ENCODE data around the gene TNFRSF14.
A peak's percentile ranks its signal among the peaks of the same experiment; 100 is the strongest.

TNFRSF14 gene

DNA sequence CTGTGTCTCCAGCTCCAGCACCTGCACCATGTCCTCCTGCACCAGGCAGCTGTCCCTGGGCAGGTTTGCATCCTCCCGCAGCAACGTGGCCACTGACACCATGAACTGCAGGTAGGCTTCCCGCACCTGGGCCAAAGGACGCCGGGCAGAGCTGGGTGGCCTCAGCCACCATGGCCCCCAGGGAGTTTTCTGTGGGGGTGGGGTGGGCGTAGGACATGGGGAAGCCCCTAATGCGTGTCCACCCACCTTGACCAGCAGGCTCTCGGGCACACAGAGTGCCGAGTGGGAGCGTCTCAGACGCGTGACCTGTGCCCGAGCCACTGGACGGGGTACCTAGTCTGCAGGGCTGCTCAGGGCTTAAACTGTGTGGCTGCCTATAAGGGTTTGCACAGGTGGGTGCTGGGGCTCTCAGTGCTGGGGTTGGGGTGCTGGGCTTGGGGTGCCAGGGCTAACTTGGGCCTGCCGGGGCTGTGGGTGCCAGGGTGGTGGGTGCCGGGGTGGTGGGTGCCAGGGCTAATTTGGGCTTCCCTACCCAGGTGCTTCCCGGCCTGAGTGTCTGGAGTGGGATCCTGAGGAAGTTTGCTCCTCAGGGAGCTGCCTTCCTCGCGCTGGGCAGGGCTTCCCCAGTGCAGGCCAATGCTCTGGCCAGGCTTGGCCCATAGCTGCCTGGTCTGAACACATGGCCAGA is 48.1 kb downstream of the TNFRSF14 start:
- H3K36me3 ChIP-seq (replicated peaks in 1 of 2; ENCODE audit: control insufficient read depth in 2 of 2, insufficient read depth in 2 of 2, low read length in 2 of 2): no peaks in the 10 kb centered on the region
- no peak overlapping the region for H3K9ac ChIP-seq (ENCODE audit: low read depth, low read length, poor library complexity)
- no peak overlapping the region for H3K27ac ChIP-seq (replicated peaks; ENCODE audit: low read length)
- H4K8ac ChIP-seq (ENCODE audit: low read depth, low read length): no peak overlapping the region
- no CpG with 5 or more reads among the region's 19 CpGs for WGBS, 2 donors (ENCODE audit: extremely low coverage in 2 of 2, insufficient read length in 2 of 2, insufficient replicate concordance in 1 of 2)
- H2BK15ac ChIP-seq (ENCODE audit: low read length): peak overlapping the region; percentile 55
- peaks cover 0 to 43% (median 2%) of the 10 kb centered on the region in 3 experiments for H3K27me3 ChIP-seq (ENCODE audit: control insufficient read depth in 3 of 3, insufficient read depth in 3 of 3, low read depth in 1 of 3, low read length in 3 of 3)
- H3K4me1 ChIP-seq (ENCODE audit: control insufficient read depth in 2 of 2, insufficient read depth in 1 of 2, low read depth in 1 of 2, low read length in 2 of 2): peaks cover 0 to 2% of the 10 kb centered on the region in 2 donors
- no peaks in the 10 kb centered on the region for H3K9me3 ChIP-seq (replicated peaks in 1 of 2; ENCODE audit: control insufficient read depth in 2 of 2, insufficient read depth in 1 of 2, low read depth in 1 of 2, low read length in 2 of 2)
- H4K91ac ChIP-seq (ENCODE audit: low read depth, low read length, poor library complexity): no peak overlapping the region
- H3K4me3 ChIP-seq (ENCODE audit: low read length in 2 of 2): no peak overlapping the region
- no peak overlapping the region for H2BK12ac ChIP-seq (ENCODE audit: low read length)
- peak overlapping the region; percentile 38 for H3K14ac ChIP-seq (ENCODE audit: low read length)
- H2AK5ac ChIP-seq (ENCODE audit: low read depth, low read length): peak overlapping the region; percentile 46
- H3K79me1 ChIP-seq (ENCODE audit: low read depth, low read length): no peaks in the 10 kb centered on the region
- no peak overlapping the region for H3K4ac ChIP-seq (ENCODE audit: low read length)
- peak overlapping the region; percentile 66 for H2BK5ac ChIP-seq (ENCODE audit: low read length)
- no peak overlapping the region for H2AFZ ChIP-seq (ENCODE audit: low read length)
- peak overlapping the region; percentile 11 for H3K4me2 ChIP-seq (ENCODE audit: insufficient read depth, low read length, poor library complexity, severe bottlenecking)
- no peak for DNase-seq (ENCODE audit: low spot score)
- peak overlapping the region; percentile 80 for H3K18ac ChIP-seq (ENCODE audit: low read length)
- peak overlapping the region; percentile 47 for H2BK120ac ChIP-seq (ENCODE audit: low read depth, low read length)
- no peak overlapping the region for H3K23ac ChIP-seq (ENCODE audit: low read depth, low read length, poor library complexity)

GRCh38 chr1:2604844-2605508 is 48.8 kb downstream of the TNFRSF14 start:
- Histone ChIP-seq H3K4me3 (ENCODE audit: low read length in 2 of 2) (no peak overlapping the region), H3K18ac (ENCODE audit: low read length) (peak overlapping the region; percentile 71), H3K23ac (ENCODE audit: low read depth, low read length, poor library complexity) (peak overlapping the region; percentile 65), H4K8ac (ENCODE audit: low read depth, low read length) (no peak overlapping the region), H3K14ac (ENCODE audit: low read length) (peak overlapping the region; percentile 82), H2BK15ac (ENCODE audit: low read length) (peak overlapping the region; percentile 55), H3K4ac (ENCODE audit: low read length) (peak overlapping the region; percentile 76), H3K27me3 (ENCODE audit: control insufficient read depth in 3 of 3, insufficient read depth in 3 of 3, low read depth in 1 of 3, low read length in 3 of 3) (peaks cover 0 to 48% (median 4%) of the 10 kb centered on the region in 3 experiments), H3K9ac (ENCODE audit: low read depth, low read length, poor library complexity) (no peak overlapping the region), H4K91ac (ENCODE audit: low read depth, low read length, poor library complexity) (no peak overlapping the region), H3K4me2 (ENCODE audit: insufficient read depth, low read length, poor library complexity, severe bottlenecking) (no peak overlapping the region), H2AFZ (ENCODE audit: low read length) (no peak overlapping the region), H3K27ac (replicated peaks; ENCODE audit: low read length) (no peak overlapping the region), H3K4me1 (ENCODE audit: control insufficient read depth in 2 of 2, insufficient read depth in 1 of 2, low read depth in 1 of 2, low read length in 2 of 2) (peaks cover 0 to 2% of the 10 kb centered on the region in 2 donors), H2BK120ac (ENCODE audit: low read depth, low read length) (no peak overlapping the region), H3K9me3 (replicated peaks in 1 of 2; ENCODE audit: control insufficient read depth in 2 of 2, insufficient read depth in 1 of 2, low read depth in 1 of 2, low read length in 2 of 2) (no peaks in the 10 kb centered on the region), H3K36me3 (replicated peaks in 1 of 2; ENCODE audit: control insufficient read depth in 2 of 2, insufficient read depth in 2 of 2, low read length in 2 of 2) (no peaks in the 10 kb centered on the region), H2BK5ac (ENCODE audit: low read length) (peak overlapping the region; percentile 75), H3K79me1 (ENCODE audit: low read depth, low read length) (no peaks in the 10 kb centered on the region), H2BK12ac (ENCODE audit: low read length) (no peak overlapping the region), H2AK5ac (ENCODE audit: low read depth, low read length) (peak overlapping the region; percentile 52)
- no peak for DNase-seq (ENCODE audit: low spot score)
- no CpG with 5 or more reads among the region's 14 CpGs for WGBS, 2 donors (ENCODE audit: extremely low coverage in 2 of 2, insufficient read length in 2 of 2, insufficient replicate concordance in 1 of 2)

- Histone ChIP-seq H2AK5ac (ENCODE audit: low read depth, low read length) (peak overlapping the region; percentile 98), H3K23ac (ENCODE audit: low read depth, low read length, poor library complexity) (no peak overlapping the region), H3K79me1 (ENCODE audit: low read depth, low read length) (no peaks in the 10 kb centered on the region), H2BK15ac (ENCODE audit: low read length) (peak overlapping the region; percentile 64), H2BK12ac (ENCODE audit: low read length) (peak overlapping the region; percentile 41), H3K18ac (ENCODE audit: low read length) (peak overlapping the region; percentile 71), H2BK5ac (ENCODE audit: low read length) (peak overlapping the region; percentile 75), H3K36me3 (replicated peaks in 1 of 2; ENCODE audit: control insufficient read depth in 2 of 2, insufficient read depth in 2 of 2, low read length in 2 of 2) (no peaks in the 10 kb centered on the region), H3K4ac (ENCODE audit: low read length) (no peak overlapping the region), H3K9ac (ENCODE audit: low read depth, low read length, poor library complexity) (no peak overlapping the region), H2BK120ac (ENCODE audit: low read depth, low read length) (peak overlapping the region; percentile 61), H3K14ac (ENCODE audit: low read length) (peak overlapping the region; percentile 56), H4K8ac (ENCODE audit: low read depth, low read length) (no peak overlapping the region), H3K27ac (replicated peaks; ENCODE audit: low read length) (no peak overlapping the region), H3K9me3 (replicated peaks in 1 of 2; ENCODE audit: control insufficient read depth in 2 of 2, insufficient read depth in 1 of 2, low read depth in 1 of 2, low read length in 2 of 2) (no peaks in the 10 kb centered on the region), H3K4me1 (ENCODE audit: control insufficient read depth in 2 of 2, insufficient read depth in 1 of 2, low read depth in 1 of 2, low read length in 2 of 2) (peaks cover 0 to 6% of the 10 kb centered on the region in 2 donors), H3K4me3 (ENCODE audit: low read length in 2 of 2) (no peak overlapping the region), H4K91ac (ENCODE audit: low read depth, low read length, poor library complexity) (no peak overlapping the region), H3K4me2 (ENCODE audit: insufficient read depth, low read length, poor library complexity, severe bottlenecking) (no peak overlapping the region), H3K27me3 (ENCODE audit: control insufficient read depth in 3 of 3, insufficient read depth in 3 of 3, low read depth in 1 of 3, low read length in 3 of 3) (peaks cover 0 to 55% (median 4%) of the 10 kb centered on the region in 3 experiments), H2AFZ (ENCODE audit: low read length) (no peak overlapping the region)
- DNase-seq (ENCODE audit: low spot score): no peak
- WGBS, 2 donors (ENCODE audit: extremely low coverage in 2 of 2, insufficient read length in 2 of 2, insufficient replicate concordance in 1 of 2): no CpG with 5 or more reads among the region's 48 CpGs
These were observed 49.6 kb downstream of the TNFRSF14 start for GRCh38 chr1:2605509-2606395.

Data from neuronal stem cell (in vitro differentiated cells).